GM12878 (cell line): ENCODE measurements around the gene PES1. TPM values are rescaled to one million over a fixed set of nuclear protein-coding genes. Genes with fewer than 3 reads are reported as not detected.

Experiments used
- ATAC-seq: fragments of 200-7000 bp; cut with Tn5 transposase; 3 replicates; pipeline ENCODE4 v1.9.1; 2020; ENCODE audit warnings: mild to moderate bottlenecking, moderate library complexity
- BruUV-seq: library from RNA; stranded (reverse); fragments of 400-500 nt; replicated peaks from 2 replicates; lab custom pipeline; 2021; lab: Mats Ljungman, UMichigan
- CTCF ChIA-PET: fragments of 300-600 bp; sonication (Branson Sonifier 250); formaldehyde crosslinking; extraction: SDS; loops from one replicate; lab custom pipeline; 2021; ENCODE audit warnings: inconsistent platforms; lab: Yijun Ruan, JAX
- POLR2A ChIA-PET: fragments of 350-600 bp; formaldehyde crosslinking; extraction: SDS; loops from one replicate; lab custom pipeline; 2021; ENCODE audit warnings: inconsistent platforms; lab: Charles Lee
- RAD21 ChIA-PET: fragments of 300-600 bp; sonication (Branson Sonifier 250); formaldehyde crosslinking; loops from one replicate; lab custom pipeline; 2023; ENCODE audit warnings: antibody characterized with exemption; ENCODE audit not compliant: unreplicated experiment; lab: Charles Lee
- SMC1A ChIA-PET: fragments of 300-600 bp; sonication (Branson Sonifier 250); formaldehyde crosslinking; loops from one replicate; lab custom pipeline; 2023; ENCODE audit not compliant: unreplicated experiment, uncharacterized antibody; lab: Charles Lee
- DNase-seq: peaks from one replicate; pipeline ENCODE4 v3.0.0-alpha.2; 2011; ENCODE audit warnings: low read depth, low spot score
- FAIRE-seq: peaks from 3 replicates; lab custom pipeline; 2011; peaks lifted over from hg19 to GRCh38; lab: Jason Lieb, UNC
- H2AFZ ChIP-seq: 2 replicates; pipeline ENCODE4 v1.6.0; 2011; ENCODE audit warnings: low read depth, low read length, control low read depth; ENCODE audit not compliant: control insufficient read depth
- H3K27ac ChIP-seq: 2 replicates; pipeline ENCODE4 v1.5.1; 2011; ENCODE audit warnings: control low read depth; ENCODE audit not compliant: control insufficient read depth, insufficient read depth
- H3K27me3 ChIP-seq, 2 experiments: replicated peaks in 1 of 2; 2 replicates each; pipeline versions ENCODE4 v1.6.0 to v1.6.1; 2011; ENCODE audit warnings: low read length in 1 of 2; ENCODE audit not compliant: control insufficient read depth in 2 of 2, insufficient read depth in 2 of 2
- H3K36me3 ChIP-seq, 2 experiments: 2 replicates each; pipeline ENCODE4 v1.5.1; 2011; ENCODE audit warnings: low read length in 1 of 2; ENCODE audit not compliant: control insufficient read depth in 2 of 2, insufficient read depth in 2 of 2
- H3K4me1 ChIP-seq: 2 replicates; pipeline ENCODE4 v1.6.1; 2011; ENCODE audit warnings: mild to moderate bottlenecking, low read length, moderate library complexity, mixed read lengths; ENCODE audit not compliant: control insufficient read depth, insufficient read depth
- H3K4me2 ChIP-seq: 2 replicates; pipeline ENCODE4 v1.6.0; 2011; ENCODE audit warnings: control low read depth; ENCODE audit not compliant: control insufficient read depth, insufficient read depth
- H3K4me3 ChIP-seq: fragments of 200-600 bp; sonication (generic); 2 replicates; pipeline ENCODE4 v1.5.1; 2016
- H3K79me2 ChIP-seq: 2 replicates; pipeline ENCODE4 v1.6.0; 2011; ENCODE audit warnings: low read length; ENCODE audit not compliant: control insufficient read depth, insufficient read depth
- H3K9ac ChIP-seq: 2 replicates; pipeline ENCODE4 v1.8.0; 2011; ENCODE audit warnings: low read length, control low read depth, mixed read lengths; ENCODE audit not compliant: control insufficient read depth, insufficient read depth
- H3K9me3 ChIP-seq: replicated peaks from 3 replicates; pipeline ENCODE4 v1.5.1; 2011; ENCODE audit warnings: mild to moderate bottlenecking, low read length; ENCODE audit not compliant: control insufficient read depth, insufficient read depth
- H4K20me1 ChIP-seq: 2 replicates; pipeline ENCODE4 v1.6.0; 2011; ENCODE audit not compliant: control insufficient read depth, insufficient read depth
- CBX5 ChIP-seq: sonication (generic); IDR thresholded peaks from 2 replicates; pipeline ENCODE4 v1.6.1; 2016; ENCODE audit warnings: low read depth, moderate library complexity, mild to moderate bottlenecking, inconsistent platforms
- CTCF ChIP-seq, 3 experiments: IDR thresholded peaks in 2 of 3; conservative IDR thresholded peaks in 1 of 3; 2 replicates each; pipeline ENCODE4 v1.5.1; 2011; ENCODE audit warnings: low read depth in 3 of 3, low read length in 3 of 3, mild to moderate bottlenecking in 3 of 3, control low read depth in 2 of 3, moderate library complexity in 2 of 3, inconsistent platforms in 1 of 3, mixed read lengths in 1 of 3; ENCODE audit not compliant: control insufficient read depth in 2 of 3, insufficient read depth in 1 of 3; ENCODE audit errors: extremely low read depth in 1 of 3
- DPF2 ChIP-seq: fragments of 450-650 bp; IDR thresholded peaks from 2 replicates; pipeline ENCODE4 v1.6.1; 2017; ENCODE audit warnings: mild to moderate bottlenecking
- MAX ChIP-seq: IDR thresholded peaks from 2 replicates; pipeline ENCODE4 v1.6.1; 2012; ENCODE audit warnings: low read depth, low read length, improper control_type of control experiment
- NRF1 ChIP-seq: conservative IDR thresholded peaks from 2 replicates; pipeline ENCODE4 v1.6.1; 2011; ENCODE audit warnings: mild to moderate bottlenecking, low read depth, low read length, improper control_type of control experiment
- PAX8 ChIP-seq: fragments of 450-650 bp; IDR thresholded peaks from 2 replicates; pipeline ENCODE4 v1.6.1; 2017; ENCODE audit warnings: mild to moderate bottlenecking, moderate library complexity
- RELB ChIP-seq: fragments of 450-650 bp; IDR thresholded peaks from 2 replicates; pipeline ENCODE4 v1.6.1; 2017; ENCODE audit warnings: low read depth, mild to moderate bottlenecking, moderate library complexity
- SMARCA5 ChIP-seq: fragments of 450-650 bp; IDR thresholded peaks from 2 replicates; pipeline ENCODE4 v1.6.1; 2017; ENCODE audit warnings: mild to moderate bottlenecking
- SREBF2 ChIP-seq: IDR thresholded peaks from 2 replicates; pipeline ENCODE4 v1.6.1; 2012; ENCODE audit warnings: mild to moderate bottlenecking, low read length
- TCF3 ChIP-seq: IDR thresholded peaks from 2 replicates; pipeline ENCODE4 v1.6.1; 2012; ENCODE audit warnings: low read depth, mild to moderate bottlenecking, low read length, borderline replicate concordance; ENCODE audit not compliant: insufficient read depth
- ZNF274 ChIP-seq: IDR thresholded peaks from one replicate; pipeline ENCODE4 v1.8.0; 2011; ENCODE audit not compliant: insufficient read length, insufficient read depth
- WGBS: methylation state at CpG from one replicate; pipeline ENCODE4 v1.1.6; 2016; ENCODE audit warnings: low lambda C conversion rate; ENCODE audit not compliant: insufficient replicate concordance, insufficient coverage; ENCODE audit errors: missing lambda C conversion rate; 5-methylcytosine and 5-hydroxymethylcytosine counted together
- in situ Hi-C: fragments of 300-500 bp; cut with MboI; formaldehyde crosslinking; loops from 9 replicates; pipeline ENCODE4 v1.14.3; 2018; ENCODE audit warnings: mixed read lengths
- intact Hi-C: fragments of 100-400 bp; cut with micrococcal nuclease; formaldehyde crosslinking; loops from one replicate; pipeline ENCODE4 v1.14.2; 2022; ENCODE audit not compliant: unreplicated experiment
- polyA plus RNA-seq, 11 experiments: library from polyadenylated mRNA; depleted of rRNA in 4 of 11; unstranded in 6 of 11; stranded (reverse) in 5 of 11; fragments of >200 nt; fragmentation: Nextera tagmentation in 4 of 11; fragmentation: Illumina TruSeq in 1 of 11; extraction: Ambion mirVana in 4 of 11; extraction: Trizol in 1 of 11; gene quantifications; 1 replicate in 1 of 11; 2 replicates in 10 of 11; pipeline versions ENCODE4 v1.2.1 to v1.2.3, GENCODE V29; 2011 to 2016; ENCODE audit warnings: inconsistent platforms in 2 of 11, missing spikeins in 2 of 11, low read depth in 1 of 11
- total RNA-seq, 4 experiments: library from RNA; depleted of rRNA in 3 of 4; stranded (reverse); fragments of >200 nt in 3 of 4; fragmentation: Illumina TruSeq in 1 of 4; extraction: Trizol in 1 of 4; gene quantifications; 2 replicates each; pipeline versions ENCODE4 v1.2.1 to v1.2.3, GENCODE V29; 2013 to 2021
- TF ChIP-seq, protein P1 (sequence below): fragments of 450-650 bp; conservative IDR thresholded peaks from 2 replicates; pipeline ENCODE4 v1.6.1; 2017; ENCODE audit warnings: mild to moderate bottlenecking, moderate library complexity
- TF ChIP-seq, protein P2 (sequence below): IDR thresholded peaks from 2 replicates; pipeline ENCODE4 v1.6.1; 2011; ENCODE audit warnings: low read depth, low read length, improper control_type of control experiment, borderline replicate concordance

PES1 gene
- total and polyA plus RNA-seq, 10 of the 15 experiments (the other 5 are each of a cell fraction or from before 2014, with no cell fraction given), result 6.9 to 139 (median 106) TPM

GRCh38 chr22:30636226-30637077 is 44.7 kb upstream of the PES1 start:
- peak overlapping the region; percentile 77 for H3K4me3 ChIP-seq
- in situ Hi-C loops (loop anchor here (25.0 kb wide), 1 partner anchor 276 kb away; no protein-coding TSS in a partner anchor), intact Hi-C loops (loop anchor here (10.0 kb wide), 1 partner anchor 448 kb away; the partner anchor contains the start of gene SMTN)
- 41% methylated on average over 45 of the region's 45 CpGs for WGBS
- DNase-seq, result no peak
- peak overlapping the region; percentile 80 for H3K9ac ChIP-seq
- ChIA-PET CTCF (interaction anchor here (0.7 to 4.5 kb wide), 17 partner anchors 13 to 471 kb away, joined by 3 to 243 read pairs (median 8); partner anchors contain the start of genes DUSP18, OSBP2, PES1 and SELENOM), RAD21 (interaction anchor here (1.1 to 4.3 kb wide), 11 partner anchors 13 to 449 kb away, joined by 3 to 165 read pairs (median 12); partner anchors contain the start of genes DUSP18 and TCN2), POLR2A (interaction anchor here (0.7 to 2.1 kb wide), 8 partner anchors 9 to 332 kb away, joined by 3 to 15 read pairs (median 5); partner anchors contain the start of genes MORC2 and TCN2), SMC1A (interaction anchor here (1.0 to 4.8 kb wide), 9 partner anchors 13 to 119 kb away, joined by 3 to 159 read pairs (median 6); partner anchors contain the start of gene DUSP18)
- peaks cover 8% of the 10 kb centered on the region for H3K79me2 ChIP-seq
- no peaks in the 10 kb centered on the region for H3K36me3 ChIP-seq
- H2AFZ ChIP-seq, result peak overlapping the region; percentile 79
- H3K4me2 ChIP-seq, result peak overlapping the region; percentile 92
- H3K27ac ChIP-seq, result peak overlapping the region; percentile 61; the same call in 1 of the 2 replicates
- ATAC-seq, result peak; percentile 31
- no peaks in the 10 kb centered on the region for H3K27me3 ChIP-seq
- H4K20me1 ChIP-seq, result no peaks in the 10 kb centered on the region
- BruUV-seq, result no TSS peak
- H3K9me3 ChIP-seq, result no peaks in the 10 kb centered on the region; the same call in 2 of the 3 replicates
- FAIRE-seq, result no peak
- H3K4me1 ChIP-seq, result peaks cover 4% of the 10 kb centered on the region; the same call in 1 of the 2 replicates
- TF ChIP-seq PAX8 (no peak), CTCF (IDR thresholded peaks at IDR 0.05 in 2 of 3, conservative IDR thresholded peaks at IDR 0.05 in 1 of 3; ENCODE audit: control insufficient read depth in 2 of 3, extremely low read depth in 1 of 3, insufficient read depth in 1 of 3, low read depth in 3 of 3, low read length in 3 of 3) (peak in 2 of 3 experiments; percentile 22 to 43; a peak in 2 of 6 replicates), SMARCA5 (peak; percentile 67), ZNF274 (no peak), DPF2 (peak; percentile 43; the same call in 1 of the 2 replicates), TCF3 (no peak), MAX (no peak), SREBF2 (no peak), CBX5 (no peak), RELB (no peak), NRF1 (no peak)
- TF ChIP-seq, protein P1, sequence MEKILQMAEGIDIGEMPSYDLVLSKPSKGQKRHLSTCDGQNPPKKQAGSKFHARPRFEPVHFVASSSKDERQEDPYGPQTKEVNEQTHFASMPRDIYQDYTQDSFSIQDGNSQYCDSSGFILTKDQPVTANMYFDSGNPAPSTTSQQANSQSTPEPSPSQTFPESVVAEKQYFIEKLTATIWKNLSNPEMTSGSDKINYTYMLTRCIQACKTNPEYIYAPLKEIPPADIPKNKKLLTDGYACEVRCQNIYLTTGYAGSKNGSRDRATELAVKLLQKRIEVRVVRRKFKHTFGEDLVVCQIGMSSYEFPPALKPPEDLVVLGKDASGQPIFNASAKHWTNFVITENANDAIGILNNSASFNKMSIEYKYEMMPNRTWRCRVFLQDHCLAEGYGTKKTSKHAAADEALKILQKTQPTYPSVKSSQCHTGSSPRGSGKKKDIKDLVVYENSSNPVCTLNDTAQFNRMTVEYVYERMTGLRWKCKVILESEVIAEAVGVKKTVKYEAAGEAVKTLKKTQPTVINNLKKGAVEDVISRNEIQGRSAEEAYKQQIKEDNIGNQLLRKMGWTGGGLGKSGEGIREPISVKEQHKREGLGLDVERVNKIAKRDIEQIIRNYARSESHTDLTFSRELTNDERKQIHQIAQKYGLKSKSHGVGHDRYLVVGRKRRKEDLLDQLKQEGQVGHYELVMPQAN, result peak; percentile 26; the same call in 1 of the 2 replicates
- TF ChIP-seq, protein P2, sequence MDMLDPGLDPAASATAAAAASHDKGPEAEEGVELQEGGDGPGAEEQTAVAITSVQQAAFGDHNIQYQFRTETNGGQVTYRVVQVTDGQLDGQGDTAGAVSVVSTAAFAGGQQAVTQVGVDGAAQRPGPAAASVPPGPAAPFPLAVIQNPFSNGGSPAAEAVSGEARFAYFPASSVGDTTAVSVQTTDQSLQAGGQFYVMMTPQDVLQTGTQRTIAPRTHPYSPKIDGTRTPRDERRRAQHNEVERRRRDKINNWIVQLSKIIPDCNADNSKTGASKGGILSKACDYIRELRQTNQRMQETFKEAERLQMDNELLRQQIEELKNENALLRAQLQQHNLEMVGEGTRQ, result no peak
